Measurements from ENCODE around the gene NMNAT1. TPM values are rescaled to one million over a fixed set of nuclear protein-coding genes. Genes with fewer than 3 reads are reported as not detected.

NMNAT1 gene
- total and polyA plus RNA-seq, 9 donors, result 2.3 to 16.0 (median 5.8) TPM

DNA sequence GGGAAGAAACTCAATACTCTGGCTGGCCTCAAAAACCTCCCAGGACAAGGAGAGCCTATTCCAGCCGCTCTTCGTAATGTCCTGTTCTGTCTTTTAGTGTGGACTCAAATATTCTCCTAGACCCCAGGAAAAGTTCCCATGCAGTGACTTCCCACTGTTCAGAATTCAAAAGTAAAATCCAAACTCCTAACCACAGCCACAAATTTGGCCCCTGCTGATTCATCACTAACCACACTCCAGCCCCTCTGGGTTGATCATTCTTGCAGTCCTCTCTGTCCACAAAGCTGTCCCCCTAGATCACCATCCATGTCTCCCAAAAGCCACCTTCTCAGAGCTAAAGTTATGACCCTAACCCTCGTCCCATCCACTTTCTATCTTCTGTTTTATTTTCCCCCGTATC is 38.3 kb upstream of the NMNAT1 start:
- 66 to 90% (median 75%) methylated on average over 4 of the region's 4 CpGs for WGBS, 3 donors
- Histone ChIP-seq H3K4me1 (ENCODE audit: insufficient read depth) (peaks cover 21% of the 10 kb centered on the region), H3K4me3 (no peak overlapping the region), H3K27me3 (no peaks in the 10 kb centered on the region), H3K36me3 (no peaks in the 10 kb centered on the region), H3K27ac (no peak overlapping the region), H3K9me3 (no peaks in the 10 kb centered on the region)
- DNase-seq, result no peak
- TF ChIP-seq, protein P1, sequence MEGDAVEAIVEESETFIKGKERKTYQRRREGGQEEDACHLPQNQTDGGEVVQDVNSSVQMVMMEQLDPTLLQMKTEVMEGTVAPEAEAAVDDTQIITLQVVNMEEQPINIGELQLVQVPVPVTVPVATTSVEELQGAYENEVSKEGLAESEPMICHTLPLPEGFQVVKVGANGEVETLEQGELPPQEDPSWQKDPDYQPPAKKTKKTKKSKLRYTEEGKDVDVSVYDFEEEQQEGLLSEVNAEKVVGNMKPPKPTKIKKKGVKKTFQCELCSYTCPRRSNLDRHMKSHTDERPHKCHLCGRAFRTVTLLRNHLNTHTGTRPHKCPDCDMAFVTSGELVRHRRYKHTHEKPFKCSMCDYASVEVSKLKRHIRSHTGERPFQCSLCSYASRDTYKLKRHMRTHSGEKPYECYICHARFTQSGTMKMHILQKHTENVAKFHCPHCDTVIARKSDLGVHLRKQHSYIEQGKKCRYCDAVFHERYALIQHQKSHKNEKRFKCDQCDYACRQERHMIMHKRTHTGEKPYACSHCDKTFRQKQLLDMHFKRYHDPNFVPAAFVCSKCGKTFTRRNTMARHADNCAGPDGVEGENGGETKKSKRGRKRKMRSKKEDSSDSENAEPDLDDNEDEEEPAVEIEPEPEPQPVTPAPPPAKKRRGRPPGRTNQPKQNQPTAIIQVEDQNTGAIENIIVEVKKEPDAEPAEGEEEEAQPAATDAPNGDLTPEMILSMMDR (IDR thresholded peaks at IDR 0.05), result no peak
- TF ChIP-seq EP300 (IDR thresholded peaks at IDR 0.05) (no peak), POLR2A (IDR thresholded peaks at IDR 0.05) (no peak)
- intact Hi-C loops (cut with DNase I), result no loop called here

DNA sequence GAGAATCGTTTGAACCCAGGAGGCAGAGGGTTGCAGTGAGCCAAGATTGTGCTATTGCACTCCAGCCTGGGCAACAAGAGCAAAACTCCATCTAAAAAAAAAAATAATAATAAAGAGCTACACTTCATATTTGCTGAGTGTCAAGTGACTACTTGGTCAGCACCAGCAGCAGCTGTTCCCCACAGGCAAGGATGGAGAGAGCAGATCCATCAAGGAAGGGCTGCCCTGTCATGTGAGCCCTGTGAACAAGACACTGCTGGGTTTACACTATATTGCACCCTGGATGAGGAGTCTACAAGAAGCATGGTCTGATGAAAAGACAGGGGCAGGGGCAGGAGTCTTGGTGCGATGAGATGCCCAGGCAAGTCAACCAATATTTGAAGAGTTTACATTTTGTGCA is 36.8 kb upstream of the NMNAT1 start:
- Histone ChIP-seq H3K36me3 (no peaks in the 10 kb centered on the region), H3K27ac (no peak overlapping the region), H3K4me1 (ENCODE audit: insufficient read depth) (peaks cover 16% of the 10 kb centered on the region), H3K4me3 (no peak overlapping the region), H3K27me3 (no peaks in the 10 kb centered on the region), H3K9me3 (no peaks in the 10 kb centered on the region)
- TF ChIP-seq POLR2A (IDR thresholded peaks at IDR 0.05), result no peak
- TF ChIP-seq, protein P1 (IDR thresholded peaks at IDR 0.05), result no peak
- TF ChIP-seq EP300 (IDR thresholded peaks at IDR 0.05), result no peak
- WGBS, 3 donors, result 92 to 97% (median 96%) methylated on average over 2 of the region's 2 CpGs
- intact Hi-C loops (cut with DNase I), result no loop called here
- no peak for DNase-seq

DNA sequence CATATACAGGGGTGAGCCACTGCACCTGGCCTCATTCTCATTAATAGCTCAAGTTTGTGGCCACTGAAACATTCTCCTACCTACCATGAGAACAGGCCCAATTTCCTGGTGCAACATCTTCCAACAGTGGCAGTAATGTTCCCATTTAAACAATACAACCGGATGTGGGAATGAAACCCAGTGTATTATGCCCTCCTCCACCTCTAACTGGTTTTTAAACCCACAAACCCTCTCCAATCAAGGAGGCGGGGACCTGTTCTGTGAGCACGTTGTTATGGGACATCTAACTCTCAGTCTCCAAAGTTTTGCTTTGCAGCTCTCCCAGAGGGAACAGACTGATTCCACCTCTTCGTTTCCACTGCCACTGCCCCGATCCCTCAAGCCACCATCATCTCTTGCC is 35.8 kb upstream of the NMNAT1 start:
- 73 to 81% (median 76%) methylated on average over 5 of the region's 5 CpGs for WGBS, 3 donors
- Histone ChIP-seq H3K27ac (no peak overlapping the region), H3K36me3 (no peaks in the 10 kb centered on the region), H3K9me3 (no peaks in the 10 kb centered on the region), H3K27me3 (no peaks in the 10 kb centered on the region), H3K4me3 (no peak overlapping the region), H3K4me1 (ENCODE audit: insufficient read depth) (peaks cover 7% of the 10 kb centered on the region)
- no peak for TF ChIP-seq POLR2A (IDR thresholded peaks at IDR 0.05)
- TF ChIP-seq, protein P1 (IDR thresholded peaks at IDR 0.05), result no peak
- no peak for TF ChIP-seq EP300 (IDR thresholded peaks at IDR 0.05)
- intact Hi-C loops (cut with DNase I), result no loop called here
- no peak for DNase-seq

DNA sequence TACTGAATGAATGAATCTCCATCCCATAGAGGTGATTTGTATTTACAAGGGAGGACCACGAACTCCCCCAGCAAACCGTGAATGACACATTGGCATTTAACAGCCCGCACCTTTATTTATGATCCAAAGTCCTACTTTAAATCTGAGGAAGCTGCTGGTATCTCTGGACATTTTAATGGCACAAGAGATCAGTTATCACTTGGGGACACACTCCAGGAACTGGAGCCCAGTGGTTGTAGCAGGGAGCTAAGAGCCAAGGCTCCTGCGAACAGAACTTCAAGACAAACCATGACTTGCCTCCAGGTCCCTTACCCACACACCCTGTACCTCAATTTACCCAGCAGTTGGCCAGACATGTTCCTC is 34.4 kb upstream of the NMNAT1 start:
- intact Hi-C loops (cut with DNase I), result no loop called here
- peak overlapping the region; percentile 93 for H3K4me3 ChIP-seq
- H3K27ac ChIP-seq, result peak overlapping the region in 1 of 2 donors; percentile 79
- peaks cover 7% of the 10 kb centered on the region for H3K4me1 ChIP-seq (ENCODE audit: insufficient read depth)
- H3K36me3 ChIP-seq, result no peaks in the 10 kb centered on the region
- TF ChIP-seq EP300 (IDR thresholded peaks at IDR 0.05) (no peak), POLR2A (IDR thresholded peaks at IDR 0.05) (no peak)
- TF ChIP-seq, protein P1 (IDR thresholded peaks at IDR 0.05), result no peak
- WGBS, 3 donors, result 71 to 76% (median 71%) methylated on average over 4 of the region's 4 CpGs
- H3K9me3 ChIP-seq, result no peaks in the 10 kb centered on the region
- H3K27me3 ChIP-seq, result no peaks in the 10 kb centered on the region
- DNase-seq, result no peak

All from ovary (tissue), 9 donors.